Measurements from ENCODE around the gene TIGD1.

Gene TIGD1

GRCh38 chr2:232588031-232588430 lies 37.7 kb upstream of the TIGD1 start:
- DNase-seq (ENCODE audit: low spot score), result no peak

GRCh38 chr2:232587512-232587911 lies 37.2 kb upstream of the TIGD1 start:
- no peak for DNase-seq (ENCODE audit: low spot score)
- TF ChIP-seq CTCF (IDR thresholded peaks at IDR 0.05; ENCODE audit: extremely low read depth, missing control alignments), result no peak

More at GRCh38 chr2:232588031-232588430, 37.7 kb upstream of the TIGD1 start:
- no peak for TF ChIP-seq CTCF (IDR thresholded peaks at IDR 0.05; ENCODE audit: extremely low read depth, missing control alignments)

GRCh38 chr2:232586943-232587505 lies 36.7 kb upstream of the TIGD1 start:
- no peak for TF ChIP-seq CTCF (IDR thresholded peaks at IDR 0.05; ENCODE audit: extremely low read depth, missing control alignments)
- DNase-seq (ENCODE audit: low spot score), result no peak

GRCh38 chr2:232584238-232584637 lies 33.9 kb upstream of the TIGD1 start:
- DNase-seq (ENCODE audit: low spot score), result no peak
- TF ChIP-seq CTCF (IDR thresholded peaks at IDR 0.05; ENCODE audit: extremely low read depth, missing control alignments), result no peak

GRCh38 chr2:232581725-232582124 lies 31.4 kb upstream of the TIGD1 start:
- no peak for TF ChIP-seq CTCF (IDR thresholded peaks at IDR 0.05; ENCODE audit: extremely low read depth, missing control alignments)
- no peak for DNase-seq (ENCODE audit: low spot score)

GRCh38 chr2:232580648-232580981 lies 30.3 kb upstream of the TIGD1 start:
- DNase-seq (ENCODE audit: low spot score), result no peak
- TF ChIP-seq CTCF (IDR thresholded peaks at IDR 0.05; ENCODE audit: extremely low read depth, missing control alignments), result no peak

- TF ChIP-seq CTCF (IDR thresholded peaks at IDR 0.05; ENCODE audit: extremely low read depth, missing control alignments), result no peak
- DNase-seq (ENCODE audit: low spot score), result no peak
Measured at GRCh38 chr2:232578626-232579025, 28.3 kb upstream of the TIGD1 start.
